GM12872 (cell line): ENCODE results near the gene NKAIN2.

ENCODE experiments used
- CTCF ChIP-seq: IDR thresholded peaks from 3 replicates; pipeline ENCODE4 v1.5.1; 2011; ENCODE audit warnings: low read depth, mild to moderate bottlenecking, low read length, moderate library complexity; ENCODE audit not compliant: insufficient read depth

Gene NKAIN2

DNA sequence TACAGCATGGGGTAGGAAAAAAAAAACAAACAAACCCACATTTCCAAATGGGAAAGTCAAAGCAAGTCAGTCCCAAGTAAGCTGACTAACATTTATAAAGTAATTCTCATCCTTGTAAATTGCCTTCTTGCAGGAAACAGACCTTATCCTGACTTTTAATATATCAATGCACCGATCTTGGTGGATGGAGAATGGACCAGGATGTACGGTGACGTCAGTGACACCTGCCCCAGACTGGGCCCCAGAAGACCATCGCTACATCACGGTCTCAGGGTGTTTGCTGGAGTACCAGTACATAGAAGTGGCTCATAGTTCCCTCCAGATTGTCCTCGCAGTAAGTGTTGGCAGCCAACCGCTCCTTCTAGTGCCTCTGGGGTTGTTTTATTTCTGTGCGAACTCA lies 854.4 kb downstream of the NKAIN2 start:
- no peak for TF ChIP-seq CTCF

- TF ChIP-seq CTCF, result no peak
Measured at GRCh38 chr6:124659427-124659826, 855.8 kb downstream of the NKAIN2 start.

GRCh38 chr6:124660185-124660584 lies 856.5 kb downstream of the NKAIN2 start:
- no peak for TF ChIP-seq CTCF

- no peak for TF ChIP-seq CTCF
Measured at GRCh38 chr6:124661097-124661661, 857.5 kb downstream of the NKAIN2 start.

- TF ChIP-seq CTCF, result no peak
Measured at GRCh38 chr6:124668028-124668427, 864.4 kb downstream of the NKAIN2 start.

GRCh38 chr6:124669713-124670480 lies 866.2 kb downstream of the NKAIN2 start:
- no peak for TF ChIP-seq CTCF

DNA sequence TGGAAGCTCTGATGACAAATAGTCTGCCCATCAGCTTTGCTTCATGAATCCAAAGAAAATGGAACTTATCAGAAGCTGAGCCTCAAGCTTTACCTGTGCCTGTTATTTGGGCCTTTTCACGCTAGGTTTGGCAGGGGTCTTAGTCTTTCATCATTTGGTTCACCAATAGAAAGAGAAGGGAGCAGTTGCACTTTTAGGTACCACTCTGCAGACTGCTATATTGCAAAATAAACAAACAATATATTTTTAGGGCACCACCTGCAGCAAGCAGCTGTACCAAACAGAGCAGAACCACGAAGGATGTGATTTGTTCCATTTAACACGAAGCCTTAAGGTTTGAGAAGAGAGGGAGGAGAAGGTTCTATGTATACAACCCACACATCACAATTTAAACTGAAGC lies 867.1 kb downstream of the NKAIN2 start:
- TF ChIP-seq CTCF, result no peak
